Measurements from ENCODE around the gene SIRPG.
"Not testable (repeated sequence)": the region's sequence is repeated elsewhere in the genome, so short reads cannot be mapped to it uniquely, and the experiment has no call there.

Gene SIRPG

GRCh38 chr20:1633535-1633934 lies 24.0 kb downstream of the SIRPG start:
- no peak for DNase-seq

DNA sequence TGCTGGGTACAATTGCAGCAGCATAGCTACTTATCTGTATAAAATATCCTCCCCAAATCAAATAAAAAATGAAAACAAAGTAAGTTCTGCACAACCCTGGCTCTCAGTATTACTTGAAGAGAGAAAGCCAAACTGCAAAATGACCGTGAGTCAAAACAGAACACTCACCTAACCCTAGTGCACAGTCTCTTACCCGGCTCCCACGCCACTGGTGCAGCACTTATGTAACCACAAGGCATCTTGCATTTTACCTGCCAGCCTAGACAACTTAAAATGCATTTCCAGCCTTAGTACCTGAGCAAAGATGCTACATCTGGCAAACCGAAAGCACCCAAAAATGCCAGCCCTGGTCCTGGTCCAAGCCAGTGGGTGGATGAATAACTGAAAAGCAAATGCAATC lies 25.4 kb downstream of the SIRPG start:
- no peak for DNase-seq

DNA sequence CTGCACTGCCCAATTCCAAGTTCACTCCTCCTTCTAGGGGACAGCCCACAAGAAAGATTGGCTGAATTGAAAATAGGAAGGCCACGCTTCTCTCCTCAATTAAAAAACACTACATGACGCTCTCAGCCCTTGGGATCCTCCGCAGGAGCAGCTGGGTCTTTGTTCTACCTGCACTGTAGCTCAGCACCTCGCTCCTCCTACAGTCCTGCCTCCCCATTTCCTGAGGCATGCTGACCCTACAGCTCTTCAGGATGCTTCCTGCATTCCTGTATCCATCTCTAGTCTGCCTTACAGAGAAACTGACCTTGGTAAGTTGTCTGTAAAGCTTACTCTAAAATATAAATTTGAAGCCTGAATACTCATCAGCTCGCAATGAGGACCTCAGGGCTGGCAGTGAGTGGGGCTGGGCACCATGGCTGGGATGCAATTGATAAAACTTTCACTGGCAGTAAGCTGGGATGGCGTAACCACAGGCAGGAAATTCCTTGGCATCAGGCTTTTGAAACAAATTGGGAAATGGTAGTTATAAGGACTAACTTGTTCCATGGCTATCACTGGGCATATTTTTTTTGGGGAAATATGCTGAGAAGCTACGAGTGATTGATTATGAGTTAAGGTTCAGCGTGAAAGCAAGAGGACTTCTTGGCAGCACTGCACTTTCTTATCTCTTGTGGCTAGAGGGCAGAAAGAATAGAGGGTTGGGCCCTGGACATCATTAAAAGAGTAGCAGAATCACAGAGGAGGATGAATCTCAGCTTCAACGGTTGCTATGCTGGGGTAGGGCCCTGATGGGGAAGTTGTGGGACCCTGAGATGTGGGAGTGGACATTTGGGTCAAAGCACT lies 26.0 kb downstream of the SIRPG start:
- no peak for DNase-seq

GRCh38 chr20:1630186-1630585 lies 27.4 kb downstream of the SIRPG start:
- no peak for DNase-seq

DNA sequence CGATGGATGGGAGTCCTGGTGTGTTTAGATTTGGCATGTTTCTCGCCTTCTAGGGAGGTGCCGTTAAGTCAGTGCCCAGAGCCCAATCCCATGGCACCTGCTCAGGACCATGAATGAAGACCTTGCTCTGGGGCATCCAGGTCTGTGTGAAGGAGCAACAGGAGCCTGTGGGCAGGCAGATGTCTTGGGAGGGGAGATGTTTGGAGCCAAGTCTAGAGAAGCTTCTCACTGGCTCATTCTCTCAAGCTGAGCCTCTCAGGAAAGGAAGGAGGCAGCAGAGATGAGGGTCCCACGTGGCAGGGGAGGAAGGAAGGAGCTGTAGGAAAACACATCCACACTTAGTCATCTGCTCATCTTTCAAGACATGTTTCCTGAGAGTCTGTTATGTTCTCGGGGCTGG lies 28.3 kb downstream of the SIRPG start:
- no peak for DNase-seq

DNA sequence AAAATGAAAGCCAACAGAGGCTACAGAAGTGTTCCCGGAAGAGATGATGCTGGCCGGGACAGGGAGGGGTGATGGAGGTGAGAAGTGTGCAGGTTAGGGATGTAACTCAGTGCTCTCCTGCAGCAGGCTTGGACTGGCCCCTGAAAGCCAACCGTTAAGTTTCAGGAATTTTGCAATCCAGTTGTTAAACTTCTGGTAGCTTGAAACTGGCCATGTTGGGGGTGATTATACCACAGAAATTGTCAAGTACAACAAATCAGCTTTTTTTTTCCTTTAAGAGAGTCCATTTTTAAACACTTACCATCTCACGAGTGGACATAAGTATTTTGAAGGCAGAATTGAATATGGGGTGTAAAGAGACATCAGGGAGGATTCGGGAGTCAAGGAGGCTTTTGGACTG lies 29.0 kb downstream of the SIRPG start:
- no peak for DNase-seq

GRCh38 chr20:1627200-1627550 lies 30.4 kb downstream of the SIRPG start:
- no peak for DNase-seq

- no peak for DNase-seq
Measured at GRCh38 chr20:1626528-1627199, 30.9 kb downstream of the SIRPG start.

GRCh38 chr20:1625083-1625690 lies 32.4 kb downstream of the SIRPG start:
- DNase-seq, result no peak

- no peak for DNase-seq
Measured at GRCh38 chr20:1623501-1624205, 33.9 kb downstream of the SIRPG start.

GRCh38 chr20:1622450-1622849 lies 35.1 kb downstream of the SIRPG start:
- DNase-seq, result no peak

DNA sequence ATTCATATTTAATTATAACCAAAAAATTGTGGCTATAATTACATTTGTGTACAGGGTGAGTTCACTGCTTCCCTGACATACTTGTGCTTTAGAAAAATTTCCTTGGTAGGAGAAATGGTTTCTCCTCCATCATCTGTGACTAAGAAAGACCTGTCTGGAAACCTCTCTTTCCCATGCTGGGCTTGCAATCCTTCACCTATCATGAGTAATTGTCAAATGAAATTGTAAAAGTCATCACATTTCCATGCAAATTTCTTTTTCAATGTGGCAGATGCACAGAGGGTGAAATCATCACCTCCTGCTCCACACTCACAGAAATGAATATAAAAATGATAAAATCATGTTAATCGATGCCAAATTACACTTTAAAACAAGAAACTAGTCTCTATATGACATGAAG lies 36.3 kb downstream of the SIRPG start:
- no peak for DNase-seq

DNA sequence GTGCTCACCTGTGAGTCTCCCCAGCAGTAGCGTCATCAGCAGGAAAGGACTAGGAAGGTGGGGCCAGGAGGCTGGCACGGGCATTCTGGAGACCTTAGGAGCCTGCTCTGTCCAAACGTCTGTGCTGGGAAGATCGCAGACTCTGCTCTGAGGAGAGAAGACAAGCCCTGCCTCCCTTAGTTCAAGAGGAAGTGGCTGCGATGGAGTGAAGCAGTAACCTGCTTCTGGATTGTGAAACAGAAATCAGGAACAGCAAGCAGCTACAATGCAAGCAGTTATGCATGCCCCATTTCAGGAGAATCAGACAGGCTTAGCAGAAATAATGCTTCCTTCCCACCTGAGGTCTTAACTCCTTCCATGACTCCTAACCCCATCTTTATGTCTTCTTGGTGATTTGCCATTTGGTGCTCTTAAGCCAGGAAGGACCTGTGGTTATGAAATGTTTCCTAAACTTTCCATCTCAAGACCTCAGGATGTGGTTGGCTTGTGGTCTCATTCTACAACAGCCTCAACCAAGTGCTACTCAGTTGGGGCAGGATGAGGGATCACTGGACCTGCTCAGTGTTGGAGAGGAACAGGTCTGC lies 37.6 kb downstream of the SIRPG start, which contains the start of gene SIRPB1:
Gene SIRPB1, minus strand, starts transcription at position 149 of the 584 bp plus-strand sequence. Its CDS starts 65 bp downstream, at position 84.
- no peak for DNase-seq

- no peak for DNase-seq
Measured at GRCh38 chr20:1618954-1619540, 38.5 kb downstream of the SIRPG start.

DNA sequence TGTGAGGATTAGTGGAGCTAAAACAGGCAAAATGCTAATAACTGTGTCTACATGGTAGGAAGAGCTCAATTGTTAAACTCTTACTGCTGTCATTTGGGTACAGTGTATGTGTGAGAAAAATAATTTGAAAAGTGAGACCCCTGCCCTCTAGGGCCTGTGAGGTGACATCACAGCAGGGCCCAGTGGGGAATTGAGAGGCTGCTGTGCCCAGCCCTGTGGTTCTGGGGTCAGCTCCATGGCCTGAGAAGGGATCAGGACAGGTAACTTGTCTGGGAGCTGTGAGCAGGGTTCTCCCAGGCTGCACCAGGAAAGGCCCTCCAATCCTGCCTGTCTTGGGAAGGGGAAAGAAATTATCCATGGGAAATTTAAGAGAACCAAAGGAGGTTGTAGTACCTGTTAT lies 39.1 kb downstream of the SIRPG start:
- DNase-seq, result no peak

DNA sequence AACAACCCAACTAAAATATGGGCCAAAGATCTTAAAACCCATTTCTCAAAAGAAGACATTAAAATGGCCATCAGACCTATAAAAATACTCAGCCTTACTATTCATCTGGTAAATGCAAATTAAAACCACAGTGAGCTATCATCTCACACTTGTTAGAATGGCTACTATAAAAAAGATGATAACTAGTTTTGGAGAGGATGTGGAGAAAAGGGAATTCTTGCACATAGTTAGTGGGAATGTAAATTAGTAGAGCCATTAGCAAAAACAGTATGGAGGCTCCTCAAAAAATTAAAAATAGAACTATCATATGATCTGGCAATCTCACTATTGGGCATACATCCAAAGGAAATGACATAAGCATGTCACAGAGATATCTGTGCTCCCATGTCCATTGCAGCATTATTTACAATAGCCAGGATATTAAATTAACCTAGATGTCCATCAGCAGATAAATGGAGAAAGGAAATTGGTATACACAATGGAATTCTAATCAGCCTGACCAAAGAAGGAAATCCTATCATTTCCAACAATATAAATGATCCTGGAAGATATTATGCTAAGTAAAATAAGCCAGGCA lies 40.6 kb downstream of the SIRPG start:
- DNase-seq, result no peak

- DNase-seq, result not testable (repeated sequence)
Measured at GRCh38 chr20:1610404-1610803, 47.2 kb downstream of the SIRPG start.

- DNase-seq, result not testable (repeated sequence)
Measured at GRCh38 chr20:1608678-1609347, 48.8 kb downstream of the SIRPG start.

- DNase-seq, result no peak
Measured at GRCh38 chr20:1600736-1601135, 56.8 kb downstream of the SIRPG start.

DNA sequence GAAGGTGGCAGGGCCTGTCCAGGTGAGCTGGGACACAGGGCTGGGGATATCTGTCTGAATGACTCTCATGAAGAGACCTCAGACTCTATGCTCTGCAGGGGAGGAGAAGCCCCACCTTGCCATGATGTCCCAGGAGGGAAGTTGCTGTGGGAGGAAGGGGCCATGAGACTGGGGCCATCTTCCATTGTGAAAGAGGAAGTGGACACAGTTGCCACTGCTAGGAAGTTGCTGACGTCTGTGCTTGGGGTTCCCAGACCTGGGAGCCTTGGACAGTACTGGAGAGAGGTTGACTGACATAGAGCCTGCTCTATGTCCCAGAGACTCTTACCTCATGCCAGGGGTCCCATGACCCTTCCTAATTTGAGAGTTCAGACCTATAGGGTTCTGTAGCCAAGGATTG lies 62.2 kb downstream of the SIRPG start:
- no peak for DNase-seq

All from bone marrow (tissue), 2 donors.